Naive thymus-derived CD4-positive, alpha-beta T cell (primary cell): ENCODE measurements around the gene ALKBH1. TPM values are rescaled to one million over a fixed set of nuclear protein-coding genes. Genes with fewer than 3 reads are reported as not detected.
A peak's percentile ranks its signal among the peaks of the same experiment; 100 is the strongest.

Experiments
- ATAC-seq: fragments of 150-1000 bp; cut with Tn5 transposase; 2 replicates; pipeline ENCODE4 v1.10.0; 2021; ENCODE audit warnings: mild to moderate bottlenecking, moderate library complexity
- CTCF ChIA-PET: fragments of 350-600 bp; sonication (Branson Sonifier 250); formaldehyde crosslinking; loops from one replicate; lab custom pipeline; 2021; ENCODE audit warnings: antibody characterized with exemption; lab: Charles Lee
- POLR2A ChIA-PET: fragments of 350-600 bp; sonication (Branson Sonifier 250); formaldehyde crosslinking; loops from one replicate; lab custom pipeline; 2021; ENCODE audit warnings: antibody characterized with exemption, inconsistent platforms; lab: Charles Lee
- DNase-seq, 9 donors: peaks; one replicate each; pipeline versions ENCODE4 v3.0.0 to v3.0.0-alpha.2; 2020 to 2022; ENCODE audit warnings: mixed read lengths in 1 of 9
- H3K27ac ChIP-seq: one replicate; pipeline ENCODE4 v1.7.0; 2013; ENCODE audit warnings: mild to moderate bottlenecking, low read depth, low read length, moderate library complexity
- H3K27me3 ChIP-seq, 2 donors: one replicate each; pipeline ENCODE4 v1.7.0; 2013; ENCODE audit warnings: low read length in 2 of 2, mild to moderate bottlenecking in 2 of 2, moderate library complexity in 2 of 2; ENCODE audit not compliant: control insufficient read depth in 2 of 2, insufficient read depth in 2 of 2
- H3K36me3 ChIP-seq, 3 experiments: 1 replicate in 2 of 3; 2 replicates in 1 of 3; pipeline ENCODE4 v1.7.0; 2013; ENCODE audit warnings: low read length in 3 of 3, mild to moderate bottlenecking in 3 of 3, moderate library complexity in 1 of 3; ENCODE audit not compliant: insufficient read depth in 3 of 3, control insufficient read depth in 2 of 3
- H3K4me1 ChIP-seq, 2 donors: one replicate each; pipeline ENCODE4 v1.7.0; 2013; ENCODE audit warnings: low read length in 2 of 2, mild to moderate bottlenecking in 2 of 2, moderate library complexity in 1 of 2; ENCODE audit not compliant: control insufficient read depth in 2 of 2, insufficient read depth in 2 of 2
- H3K4me3 ChIP-seq: 2 replicates; pipeline ENCODE4 v1.7.0; 2013; ENCODE audit warnings: mild to moderate bottlenecking, low read length
- H3K9me3 ChIP-seq, 3 experiments: 1 replicate in 2 of 3; 2 replicates in 1 of 3; pipeline ENCODE4 v1.7.0; 2013; ENCODE audit warnings: low read length in 3 of 3; ENCODE audit not compliant: control insufficient read depth in 2 of 3
- H3K27ac Mint-ChIP-seq, 9 donors: one replicate each; pipeline ENCODE4 v1.8.0; 2020 to 2022; ENCODE audit warnings: mixed read lengths in 9 of 9, mild to moderate bottlenecking in 8 of 9, moderate library complexity in 5 of 9, inconsistent platforms in 2 of 9
- H3K27me3 Mint-ChIP-seq, 5 donors: one replicate each; pipeline ENCODE4 v1.8.0; 2021 to 2022; ENCODE audit warnings: mixed read lengths in 5 of 5, mild to moderate bottlenecking in 1 of 5
- H3K36me3 Mint-ChIP-seq, 5 donors: one replicate each; pipeline ENCODE4 v1.8.0; 2020 to 2022; ENCODE audit warnings: mixed read lengths in 5 of 5, mild to moderate bottlenecking in 3 of 5, inconsistent platforms in 1 of 5
- H3K4me1 Mint-ChIP-seq, 7 donors: one replicate each; pipeline ENCODE4 v1.8.0; 2020 to 2022; ENCODE audit warnings: mixed read lengths in 7 of 7, mild to moderate bottlenecking in 3 of 7, inconsistent platforms in 1 of 7
- H3K4me3 Mint-ChIP-seq, 10 donors: one replicate each; pipeline ENCODE4 v1.8.0; 2020 to 2022; ENCODE audit warnings: mild to moderate bottlenecking in 10 of 10, mixed read lengths in 10 of 10, moderate library complexity in 6 of 10, inconsistent platforms in 2 of 10
- H3K9me3 Mint-ChIP-seq, 11 donors: one replicate each; pipeline ENCODE4 v1.8.0; 2020 to 2022; ENCODE audit warnings: mixed read lengths in 11 of 11, mild to moderate bottlenecking in 4 of 11, inconsistent platforms in 1 of 11, moderate library complexity in 1 of 11
- intact Hi-C, 2 donors: fragments of 100-400 bp; cut with micrococcal nuclease; formaldehyde crosslinking; loops; one replicate each; pipeline ENCODE4 v1.15.1; 2023
- polyA plus RNA-seq, 2 donors: library from polyadenylated mRNA; unstranded; fragments of 300-500 nt; fragmentation: Illumina TruSeq; gene quantifications; one replicate each; pipeline ENCODE4 v1.2.3, GENCODE V29; 2021
- total RNA-seq, 6 experiments: library from RNA in 5 of 6; stranded (reverse) in 5 of 6; gene quantifications; 1 replicate in 5 of 6; 2 replicates in 1 of 6; pipeline ENCODE4 v1.2.3 and lab custom pipeline; 2021 to 2026

Gene ALKBH1
- total and polyA plus RNA-seq, 7 experiments from 2014 or later, result 7.6 to 20.3 (median 11.4) TPM

- H3K27me3 ChIP-seq, result no peaks in the 10 kb centered on the region
- no peak overlapping the region for H3K27ac ChIP-seq
- H3K9me3 Mint-ChIP-seq, result peaks cover 0 to 2% (median 0%) of the 10 kb centered on the region in 11 donors
- peaks cover 5 to 32% (median 20%) of the 10 kb centered on the region in 5 donors for H3K36me3 Mint-ChIP-seq
- DNase-seq (no peak), ATAC-seq (no peak)
- H3K4me3 Mint-ChIP-seq, result no peak overlapping the region
- H3K4me1 Mint-ChIP-seq, result peaks cover 15 to 44% (median 37%) of the 10 kb centered on the region in 7 donors
- H3K27me3 Mint-ChIP-seq, result no peaks in the 10 kb centered on the region
- peak overlapping the region in 5 of 9 donors; percentile 13 to 32 (median 14) for H3K27ac Mint-ChIP-seq
- CTCF ChIA-PET, result no interaction called here
- POLR2A ChIA-PET, result interaction anchor here (1.0 kb wide), 1 partner anchor 33 kb away, joined by 3 read pairs; no protein-coding TSS in a partner anchor
- no peaks in the 10 kb centered on the region for H3K9me3 ChIP-seq
- H3K4me1 ChIP-seq, result peaks cover 0 to 9% of the 10 kb centered on the region in 2 donors
- no peak overlapping the region for H3K4me3 ChIP-seq
- intact Hi-C loops, result loop anchor here in 1 of 2 donors (2.0 kb wide), 1 partner anchor 17 kb away; no protein-coding TSS in a partner anchor
- H3K36me3 ChIP-seq, result peaks cover 8 to 43% (median 14%) of the 10 kb centered on the region in 3 experiments
These were observed 33.6 kb upstream of the ALKBH1 start for GRCh38 chr14:77741438-77741837.

- ATAC-seq (peak; percentile 59), DNase-seq (no peak)
- no peaks in the 10 kb centered on the region for H3K27me3 ChIP-seq
- Mint-ChIP-seq H3K27me3 (no peaks in the 10 kb centered on the region), H3K36me3 (peaks cover 3 to 40% (median 15%) of the 10 kb centered on the region in 5 donors), H3K4me3 (no peak overlapping the region), H3K9me3 (peaks cover 0 to 1% (median 0%) of the 10 kb centered on the region in 11 donors), H3K27ac (peak overlapping the region in 1 of 9 donors; percentile 34), H3K4me1 (peaks cover 11 to 27% (median 21%) of the 10 kb centered on the region in 7 donors)
- H3K27ac ChIP-seq, result no peak overlapping the region
- CTCF ChIA-PET, result interaction anchor here (0.7 kb wide), 1 partner anchor 798 kb away, joined by 3 read pairs; no protein-coding TSS in a partner anchor
- peaks cover 18 to 50% (median 34%) of the 10 kb centered on the region in 3 experiments for H3K36me3 ChIP-seq
- H3K4me1 ChIP-seq, result peaks cover 0 to 9% of the 10 kb centered on the region in 2 donors
- no peak overlapping the region for H3K4me3 ChIP-seq
- POLR2A ChIA-PET, result interaction anchor here (0.8 kb wide), 1 partner anchor 33 kb away, joined by 3 read pairs; no protein-coding TSS in a partner anchor
- no peaks in the 10 kb centered on the region for H3K9me3 ChIP-seq
- intact Hi-C loops, result no loop called here
These were observed 30.9 kb upstream of the ALKBH1 start for GRCh38 chr14:77738559-77739250.

- ChIA-PET CTCF (no interaction called here), POLR2A (interaction anchor here (0.8 kb wide), 1 partner anchor 886 kb away, joined by 5 read pairs; no protein-coding TSS in a partner anchor)
- H3K27me3 Mint-ChIP-seq, result no peaks in the 10 kb centered on the region
- H3K9me3 Mint-ChIP-seq, result peaks cover 0 to 1% (median 0%) of the 10 kb centered on the region in 11 donors
- intact Hi-C loops, result no loop called here
- H3K4me1 ChIP-seq, result no peaks in the 10 kb centered on the region
- no peak for ATAC-seq
- H3K36me3 Mint-ChIP-seq, result peaks cover 12 to 66% (median 39%) of the 10 kb centered on the region in 5 donors
- peaks cover 42 to 95% (median 80%) of the 10 kb centered on the region in 3 experiments for H3K36me3 ChIP-seq
- no peak overlapping the region for H3K4me3 ChIP-seq
- peak overlapping the region in 6 of 9 donors; percentile 32 to 81 (median 50) for H3K27ac Mint-ChIP-seq
- peaks cover 0 to 15% (median 3%) of the 10 kb centered on the region in 7 donors for H3K4me1 Mint-ChIP-seq
- H3K27me3 ChIP-seq, result no peaks in the 10 kb centered on the region
- DNase-seq, result no peak
- no peaks in the 10 kb centered on the region for H3K9me3 ChIP-seq
- H3K27ac ChIP-seq, result no peak overlapping the region
- H3K4me3 Mint-ChIP-seq, result no peak overlapping the region
These were observed 23.2 kb upstream of the ALKBH1 start for GRCh38 chr14:77730976-77731497.

- POLR2A ChIA-PET, result no interaction called here
- Mint-ChIP-seq H3K4me1 (peaks cover 0 to 6% (median under 1%) of the 10 kb centered on the region in 7 donors), H3K4me3 (no peak overlapping the region), H3K27ac (peak overlapping the region in 2 of 9 donors; percentile 49 to 67), H3K27me3 (no peaks in the 10 kb centered on the region), H3K36me3 (peaks cover 18 to 61% (median 36%) of the 10 kb centered on the region in 5 donors), H3K9me3 (peaks cover 0 to 1% (median 0%) of the 10 kb centered on the region in 11 donors)
- no peak for DNase-seq
- no peaks in the 10 kb centered on the region for H3K27me3 ChIP-seq
- no peaks in the 10 kb centered on the region for H3K4me1 ChIP-seq
- peaks cover 17 to 93% (median 41%) of the 10 kb centered on the region in 3 experiments for H3K36me3 ChIP-seq
- CTCF ChIA-PET, result no interaction called here
- no peak for ATAC-seq
- no peak overlapping the region for H3K27ac ChIP-seq
- intact Hi-C loops, result loop anchor here in 1 of 2 donors (5.0 kb wide), 1 partner anchor 35 kb away; no protein-coding TSS in a partner anchor
- H3K9me3 ChIP-seq, result no peaks in the 10 kb centered on the region
- H3K4me3 ChIP-seq, result no peak overlapping the region
These were observed 14.5 kb upstream of the ALKBH1 start for GRCh38 chr14:77722301-77722700.

- H3K4me1 Mint-ChIP-seq, result peaks cover 0 to 6% (median 0%) of the 10 kb centered on the region in 7 donors
- peaks cover 17 to 93% (median 34%) of the 10 kb centered on the region in 3 experiments for H3K36me3 ChIP-seq
- intact Hi-C loops, result loop anchor here in 1 of 2 donors (5.0 kb wide), 1 partner anchor 36 kb away; no protein-coding TSS in a partner anchor
- H3K27me3 ChIP-seq, result no peaks in the 10 kb centered on the region
- POLR2A ChIA-PET, result no interaction called here
- peak overlapping the region in 1 of 9 donors; percentile 38 for H3K27ac Mint-ChIP-seq
- peaks cover 0 to under 1% (median 0%) of the 10 kb centered on the region in 11 donors for H3K9me3 Mint-ChIP-seq
- no peaks in the 10 kb centered on the region for H3K9me3 ChIP-seq
- CTCF ChIA-PET, result no interaction called here
- H3K4me1 ChIP-seq, result no peaks in the 10 kb centered on the region
- peaks cover 16 to 54% (median 34%) of the 10 kb centered on the region in 5 donors for H3K36me3 Mint-ChIP-seq
- H3K4me3 ChIP-seq, result no peak overlapping the region
- no peak overlapping the region for H3K27ac ChIP-seq
- no peak overlapping the region for H3K4me3 Mint-ChIP-seq
- no peak for DNase-seq
- no peaks in the 10 kb centered on the region for H3K27me3 Mint-ChIP-seq
- ATAC-seq, result no peak
These were observed 13.6 kb upstream of the ALKBH1 start for GRCh38 chr14:77721437-77721836.

- intact Hi-C loops, result no loop called here
- Mint-ChIP-seq H3K9me3 (no peaks in the 10 kb centered on the region), H3K36me3 (peaks cover 11 to 49% (median 30%) of the 10 kb centered on the region in 5 donors), H3K4me3 (no peak overlapping the region), H3K27me3 (no peaks in the 10 kb centered on the region), H3K4me1 (peaks cover 2 to 18% (median 5%) of the 10 kb centered on the region in 7 donors), H3K27ac (peak overlapping the region in 3 of 9 donors; percentile 32 to 56 (median 45))
- Histone ChIP-seq H3K9me3 (no peaks in the 10 kb centered on the region), H3K27ac (peak overlapping the region; percentile 14), H3K4me3 (no peak overlapping the region), H3K4me1 (no peaks in the 10 kb centered on the region), H3K27me3 (no peaks in the 10 kb centered on the region), H3K36me3 (peaks cover 15 to 90% (median 32%) of the 10 kb centered on the region in 3 experiments)
- ChIA-PET POLR2A (interaction anchor here (0.6 kb wide), 1 partner anchor 8 kb away, joined by 3 read pairs; no protein-coding TSS in a partner anchor), CTCF (interaction anchor here (0.7 kb wide), 1 partner anchor 18 kb away, joined by 3 read pairs; no protein-coding TSS in a partner anchor)
- no peak for DNase-seq
- ATAC-seq, result no peak
These were observed 9.9 kb upstream of the ALKBH1 start for GRCh38 chr14:77717608-77718305.
